Measurements from ENCODE around the gene XPO6.

The XPO6 gene

DNA sequence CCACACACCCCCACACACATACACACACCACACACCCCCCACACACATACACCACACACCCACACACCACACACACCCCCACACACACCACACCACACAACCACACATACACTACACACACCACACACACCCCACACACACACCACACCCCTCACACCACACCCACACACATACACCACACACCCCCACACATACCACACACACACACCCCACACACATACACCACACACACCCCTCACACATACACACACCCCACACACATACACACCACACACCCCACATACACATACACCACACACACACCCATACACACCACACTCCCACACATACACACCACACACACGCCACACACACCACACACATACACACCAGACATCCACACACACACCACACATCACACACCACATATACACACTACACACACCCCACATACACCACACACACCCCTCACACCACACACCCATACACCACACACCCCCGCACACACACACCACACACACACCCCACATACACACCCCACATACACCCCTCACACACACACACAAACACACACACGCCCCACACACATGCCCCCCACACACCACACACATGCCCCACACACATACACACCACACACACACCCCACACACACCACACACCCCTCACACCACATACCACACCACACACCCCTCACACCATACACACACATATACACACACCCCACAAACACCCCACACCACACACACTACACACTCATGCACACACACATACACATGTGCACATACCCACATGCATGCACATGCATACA is 122.4 kb downstream of the XPO6 start:
- DNase-seq (ENCODE audit: low spot score), result no peak
- TF ChIP-seq, protein P1, sequence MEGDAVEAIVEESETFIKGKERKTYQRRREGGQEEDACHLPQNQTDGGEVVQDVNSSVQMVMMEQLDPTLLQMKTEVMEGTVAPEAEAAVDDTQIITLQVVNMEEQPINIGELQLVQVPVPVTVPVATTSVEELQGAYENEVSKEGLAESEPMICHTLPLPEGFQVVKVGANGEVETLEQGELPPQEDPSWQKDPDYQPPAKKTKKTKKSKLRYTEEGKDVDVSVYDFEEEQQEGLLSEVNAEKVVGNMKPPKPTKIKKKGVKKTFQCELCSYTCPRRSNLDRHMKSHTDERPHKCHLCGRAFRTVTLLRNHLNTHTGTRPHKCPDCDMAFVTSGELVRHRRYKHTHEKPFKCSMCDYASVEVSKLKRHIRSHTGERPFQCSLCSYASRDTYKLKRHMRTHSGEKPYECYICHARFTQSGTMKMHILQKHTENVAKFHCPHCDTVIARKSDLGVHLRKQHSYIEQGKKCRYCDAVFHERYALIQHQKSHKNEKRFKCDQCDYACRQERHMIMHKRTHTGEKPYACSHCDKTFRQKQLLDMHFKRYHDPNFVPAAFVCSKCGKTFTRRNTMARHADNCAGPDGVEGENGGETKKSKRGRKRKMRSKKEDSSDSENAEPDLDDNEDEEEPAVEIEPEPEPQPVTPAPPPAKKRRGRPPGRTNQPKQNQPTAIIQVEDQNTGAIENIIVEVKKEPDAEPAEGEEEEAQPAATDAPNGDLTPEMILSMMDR (IDR thresholded peaks at IDR 0.05; ENCODE audit: extremely low read depth, insufficient read depth, missing control alignments), result no peak
- in situ Hi-C loops (cut with MboI; ENCODE audit: low pct_unique_long_range_greater_than_20kb, low sequenced_read_pairs, unreplicated experiment), result no loop called here

DNA sequence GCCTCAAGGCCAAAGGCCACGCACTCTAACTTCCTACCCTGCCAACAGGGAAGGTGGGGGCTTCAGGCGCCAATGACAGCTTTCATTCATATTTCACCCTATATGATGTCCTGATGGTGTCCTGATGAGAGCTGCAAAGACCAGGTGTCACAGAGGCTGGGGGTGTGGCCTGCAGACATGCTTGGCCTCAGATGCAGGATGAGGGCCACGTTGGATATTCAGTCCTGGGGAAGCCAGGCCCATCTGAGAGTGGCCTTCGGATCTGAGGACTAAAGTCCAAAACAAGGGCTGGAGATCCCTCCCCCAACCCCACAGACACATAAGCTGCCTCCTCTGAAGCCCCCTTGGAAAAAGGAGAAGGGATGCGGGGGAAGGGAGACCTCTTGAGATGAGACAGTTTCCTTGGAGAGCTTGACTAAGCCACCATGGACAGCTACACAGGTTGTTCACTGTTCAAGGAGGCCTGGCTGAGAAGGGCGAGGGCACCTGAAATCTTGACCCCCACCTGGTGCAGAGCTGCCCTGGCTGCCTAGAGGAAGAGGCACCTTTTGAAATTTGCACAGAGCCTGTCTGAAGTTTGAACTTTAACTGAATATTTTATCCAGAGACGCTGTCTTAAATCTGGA is 124.0 kb downstream of the XPO6 start:
- no peak for DNase-seq (ENCODE audit: low spot score)
- TF ChIP-seq, protein P1 (IDR thresholded peaks at IDR 0.05; ENCODE audit: extremely low read depth, insufficient read depth, missing control alignments), result no peak
- in situ Hi-C loops (cut with MboI; ENCODE audit: low pct_unique_long_range_greater_than_20kb, low sequenced_read_pairs, unreplicated experiment), result no loop called here

DNA sequence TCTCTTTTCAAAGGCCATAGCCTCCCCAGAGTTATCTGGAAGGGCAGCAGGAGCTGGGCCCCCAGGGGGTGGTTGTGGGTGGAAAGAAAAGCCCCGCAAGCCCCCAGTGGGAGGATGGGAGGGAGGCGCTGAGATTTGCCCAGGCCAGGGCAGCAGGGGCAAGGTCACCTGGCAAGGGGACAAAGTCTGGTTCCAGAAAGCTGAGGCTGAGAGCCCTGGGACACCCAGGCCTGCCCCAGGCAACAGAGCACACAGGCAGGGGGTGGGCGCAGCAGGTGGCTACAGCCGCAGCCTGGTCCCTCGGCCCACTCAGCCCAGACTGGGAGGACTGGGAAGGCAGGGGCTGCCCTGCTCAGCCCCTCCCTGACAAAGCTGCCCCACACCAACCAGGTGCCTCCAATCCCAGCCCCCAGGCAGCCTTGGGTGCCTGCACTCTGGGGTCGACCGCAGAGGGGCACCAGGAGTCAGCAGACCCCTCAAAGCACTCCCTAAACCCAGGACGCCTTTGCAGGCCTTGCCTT is 124.6 kb downstream of the XPO6 start:
- no peak for DNase-seq (ENCODE audit: low spot score)
- in situ Hi-C loops (cut with MboI; ENCODE audit: low pct_unique_long_range_greater_than_20kb, low sequenced_read_pairs, unreplicated experiment), result no loop called here
- TF ChIP-seq, protein P1 (IDR thresholded peaks at IDR 0.05; ENCODE audit: extremely low read depth, insufficient read depth, missing control alignments), result no peak

DNA sequence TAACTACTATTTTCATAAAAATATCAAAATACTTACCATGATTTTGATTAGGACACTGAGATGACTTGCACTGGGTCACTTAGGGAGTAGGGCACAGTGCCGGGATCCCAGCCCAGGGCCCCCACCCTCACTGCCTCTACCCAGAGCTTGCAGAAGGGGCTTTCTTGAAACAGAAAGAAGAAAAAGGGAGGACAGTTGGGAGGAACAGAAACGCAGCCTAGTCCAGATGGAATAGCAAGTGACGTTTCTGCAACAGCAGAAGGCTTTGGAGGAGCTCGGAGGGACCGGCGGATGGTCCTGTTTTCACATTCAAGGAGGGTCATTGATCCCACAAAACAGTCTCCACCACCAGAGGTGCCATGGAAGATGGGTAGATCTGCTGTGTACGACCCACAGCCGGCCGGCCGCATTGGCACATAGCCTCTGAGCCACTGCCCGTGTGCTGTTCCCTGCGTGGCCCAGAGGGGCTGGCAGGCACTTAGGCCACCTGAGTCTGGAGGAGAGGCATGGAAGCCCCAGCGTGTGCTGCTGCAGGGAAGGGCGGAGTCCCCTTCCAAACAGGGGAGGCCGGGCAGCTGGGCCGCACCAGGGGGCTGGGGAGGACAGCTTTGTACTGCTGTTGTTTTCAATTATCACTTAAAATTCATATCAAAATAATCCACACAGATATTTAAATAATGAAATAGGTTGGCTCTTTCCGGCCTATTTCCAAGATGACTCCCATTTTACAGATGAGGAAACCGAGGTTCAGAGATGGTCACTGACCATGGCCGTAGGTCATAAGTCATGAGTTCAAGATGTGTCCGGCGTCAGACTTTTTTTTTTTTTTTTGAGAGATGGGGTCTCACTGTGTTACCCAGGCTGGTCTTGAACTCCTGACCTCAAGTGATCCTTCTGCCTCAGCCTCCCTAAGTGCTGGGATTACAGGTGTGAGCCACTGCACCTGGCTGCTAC is 125.3 kb downstream of the XPO6 start:
- TF ChIP-seq, protein P1 (IDR thresholded peaks at IDR 0.05; ENCODE audit: extremely low read depth, insufficient read depth, missing control alignments), result no peak
- DNase-seq (ENCODE audit: low spot score), result no peak
- in situ Hi-C loops (cut with MboI; ENCODE audit: low pct_unique_long_range_greater_than_20kb, low sequenced_read_pairs, unreplicated experiment), result no loop called here

DNA sequence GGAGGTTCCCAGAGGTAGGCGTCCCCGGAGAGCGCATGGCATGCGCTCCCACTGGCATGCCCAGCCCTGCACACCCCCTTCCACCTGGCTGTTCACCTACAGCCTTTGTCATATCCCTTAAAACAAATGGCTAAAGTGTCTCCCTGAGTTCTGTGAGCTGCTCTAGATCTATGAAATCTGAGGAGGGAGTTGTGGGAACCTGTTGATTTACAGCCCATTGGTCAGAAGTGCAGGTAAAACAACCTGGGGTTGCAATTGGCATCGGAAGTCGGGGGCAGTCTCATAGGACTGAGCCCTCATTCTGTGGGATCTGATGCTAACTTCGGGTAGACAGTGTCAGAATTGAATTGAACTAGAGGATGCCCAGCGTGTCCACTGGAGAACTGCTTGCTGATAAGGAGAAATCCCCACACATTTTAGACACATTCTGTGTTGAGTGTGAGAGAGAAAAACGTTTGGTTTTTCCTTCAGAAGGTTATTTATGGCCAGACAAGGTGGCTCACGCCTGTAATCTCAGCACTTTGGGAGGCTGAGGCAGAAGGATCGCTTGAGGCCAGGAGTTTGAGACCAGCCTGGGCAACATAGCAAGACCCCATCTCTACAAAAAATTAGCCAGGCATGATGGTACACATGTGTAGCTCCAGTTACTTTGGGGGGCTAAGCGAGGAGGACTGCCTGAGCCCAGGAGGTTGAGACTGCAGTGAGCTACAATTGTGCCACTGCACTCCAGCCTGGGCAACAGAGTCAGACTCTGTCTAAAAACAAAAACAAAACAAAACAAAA is 126.2 kb downstream of the XPO6 start:
- TF ChIP-seq, protein P1 (IDR thresholded peaks at IDR 0.05; ENCODE audit: extremely low read depth, insufficient read depth, missing control alignments), result no peak
- in situ Hi-C loops (cut with MboI; ENCODE audit: low pct_unique_long_range_greater_than_20kb, low sequenced_read_pairs, unreplicated experiment), result no loop called here
- DNase-seq (ENCODE audit: low spot score), result no peak

All from GM13977 (cell line).